ENCODE measurements around the gene RARRES2. TPM values are rescaled to one million over a fixed set of nuclear protein-coding genes. Genes with fewer than 3 reads are reported as not detected.

Gene RARRES2
- total RNA-seq, 2 experiments from 2014 or later = not detected

DNA sequence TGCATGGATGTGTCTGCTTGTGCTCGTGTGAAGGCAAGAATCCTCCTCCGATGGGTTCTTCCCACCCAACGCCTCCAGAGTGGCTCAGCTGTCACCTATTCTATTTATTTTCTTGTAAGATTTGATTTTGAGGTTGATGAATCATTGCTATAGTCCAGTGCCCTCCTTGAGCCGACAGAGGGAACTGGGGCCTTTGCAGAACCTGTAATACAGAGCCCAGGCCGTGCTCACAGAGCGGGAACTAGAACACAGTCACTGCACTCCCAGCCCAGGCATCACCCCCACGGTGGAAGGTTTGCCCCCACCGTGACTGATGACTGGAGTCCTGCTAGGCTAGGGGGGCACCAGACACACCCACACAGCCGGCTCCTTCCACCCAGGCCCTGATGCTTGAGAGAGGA lies 2.0 kb downstream of the RARRES2 start:
- peaks cover 33% of the 10 kb centered on the region for H3K27me3 Mint-ChIP-seq
- H3K36me3 Mint-ChIP-seq (ENCODE audit: low read depth) = peaks cover 11% of the 10 kb centered on the region
- H3K36me3 ChIP-seq (ENCODE audit: insufficient read depth, low read length) = peaks cover 5% of the 10 kb centered on the region
- no peak overlapping the region for H3K27ac Mint-ChIP-seq
- peaks cover 6% of the 10 kb centered on the region for H3K4me1 ChIP-seq (ENCODE audit: insufficient read depth, low read length)
- ChIA-PET POLR2A (no interaction called here), CTCF (no interaction called here)
- no peak for ATAC-seq (ENCODE audit: poor library complexity)
- no peaks in the 10 kb centered on the region for H3K9me3 Mint-ChIP-seq
- no peak overlapping the region for H3K27ac ChIP-seq (ENCODE audit: low read depth in 1 of 2, low read length in 2 of 2)
- intact Hi-C loops (cut with DNase I, micrococcal nuclease) = no loop called here
- H3K27me3 ChIP-seq (ENCODE audit: control insufficient read depth in 1 of 2, insufficient read depth in 2 of 2, low read length in 2 of 2) = peaks cover 23 to 24% of the 10 kb centered on the region in 2 experiments
- no peaks in the 10 kb centered on the region for H3K4me1 Mint-ChIP-seq (ENCODE audit: low read depth)
- peaks cover under 1 to 7% of the 10 kb centered on the region in 2 experiments for H3K9me3 ChIP-seq (ENCODE audit: control insufficient read depth in 1 of 2, insufficient read depth in 1 of 2, low read length in 2 of 2)
- H3K4me3 Mint-ChIP-seq = no peak overlapping the region
- TF ChIP-seq, protein P1, sequence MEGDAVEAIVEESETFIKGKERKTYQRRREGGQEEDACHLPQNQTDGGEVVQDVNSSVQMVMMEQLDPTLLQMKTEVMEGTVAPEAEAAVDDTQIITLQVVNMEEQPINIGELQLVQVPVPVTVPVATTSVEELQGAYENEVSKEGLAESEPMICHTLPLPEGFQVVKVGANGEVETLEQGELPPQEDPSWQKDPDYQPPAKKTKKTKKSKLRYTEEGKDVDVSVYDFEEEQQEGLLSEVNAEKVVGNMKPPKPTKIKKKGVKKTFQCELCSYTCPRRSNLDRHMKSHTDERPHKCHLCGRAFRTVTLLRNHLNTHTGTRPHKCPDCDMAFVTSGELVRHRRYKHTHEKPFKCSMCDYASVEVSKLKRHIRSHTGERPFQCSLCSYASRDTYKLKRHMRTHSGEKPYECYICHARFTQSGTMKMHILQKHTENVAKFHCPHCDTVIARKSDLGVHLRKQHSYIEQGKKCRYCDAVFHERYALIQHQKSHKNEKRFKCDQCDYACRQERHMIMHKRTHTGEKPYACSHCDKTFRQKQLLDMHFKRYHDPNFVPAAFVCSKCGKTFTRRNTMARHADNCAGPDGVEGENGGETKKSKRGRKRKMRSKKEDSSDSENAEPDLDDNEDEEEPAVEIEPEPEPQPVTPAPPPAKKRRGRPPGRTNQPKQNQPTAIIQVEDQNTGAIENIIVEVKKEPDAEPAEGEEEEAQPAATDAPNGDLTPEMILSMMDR (IDR thresholded peaks at IDR 0.05) = no peak
- H3K4me3 ChIP-seq (ENCODE audit: low read length) = no peak overlapping the region
- no peak for DNase-seq

DNA sequence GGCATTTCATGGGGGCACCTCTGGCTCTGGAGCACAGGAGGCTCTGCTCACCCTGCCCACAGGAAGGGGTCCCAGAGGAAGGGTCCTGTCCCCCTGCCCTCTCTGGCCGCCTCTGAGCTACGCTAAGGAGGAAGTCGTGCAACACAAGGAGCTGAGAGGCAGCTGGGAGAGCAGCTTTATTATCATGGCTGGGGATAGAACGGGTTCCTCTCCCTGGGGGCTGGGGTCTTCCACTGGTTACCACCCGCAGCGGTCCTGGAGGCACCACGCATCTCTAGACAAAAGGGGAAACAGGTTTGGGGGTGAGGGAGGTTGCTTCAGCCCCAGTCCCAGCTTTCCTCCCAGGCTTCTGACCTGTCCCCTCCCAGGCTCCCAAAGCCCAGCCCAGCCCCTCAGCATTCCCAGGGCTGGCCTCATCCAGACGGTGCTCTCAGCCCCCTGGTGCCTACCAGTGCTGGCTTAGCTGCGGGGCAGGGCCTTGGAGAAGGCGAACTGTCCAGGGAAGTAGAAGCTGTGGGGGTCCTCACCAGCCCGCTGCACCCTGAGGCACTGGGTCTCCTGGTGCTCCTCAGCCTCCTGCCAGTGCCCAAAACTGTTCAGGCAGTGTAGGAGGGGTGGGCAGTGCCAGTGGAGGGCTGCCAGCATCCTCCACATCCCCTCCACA lies 3.1 kb downstream of the RARRES2 start:
- DNase-seq (no peak), ATAC-seq (ENCODE audit: poor library complexity) (no peak)
- no peaks in the 10 kb centered on the region for H3K9me3 Mint-ChIP-seq
- no peak overlapping the region for H3K4me3 Mint-ChIP-seq
- H3K27ac Mint-ChIP-seq = no peak overlapping the region
- H3K27me3 Mint-ChIP-seq = peaks cover 25% of the 10 kb centered on the region
- Histone ChIP-seq H3K36me3 (ENCODE audit: insufficient read depth, low read length) (peaks cover 5% of the 10 kb centered on the region), H3K4me1 (ENCODE audit: insufficient read depth, low read length) (peaks cover 6% of the 10 kb centered on the region), H3K4me3 (ENCODE audit: low read length) (no peak overlapping the region), H3K27me3 (ENCODE audit: control insufficient read depth in 1 of 2, insufficient read depth in 2 of 2, low read length in 2 of 2) (peaks cover 18 to 24% of the 10 kb centered on the region in 2 experiments), H3K9me3 (ENCODE audit: control insufficient read depth in 1 of 2, insufficient read depth in 1 of 2, low read length in 2 of 2) (no peaks in the 10 kb centered on the region), H3K27ac (ENCODE audit: low read depth in 1 of 2, low read length in 2 of 2) (no peak overlapping the region)
- intact Hi-C loops (cut with DNase I, micrococcal nuclease) = no loop called here
- CTCF ChIA-PET = no interaction called here
- TF ChIP-seq, protein P1 (IDR thresholded peaks at IDR 0.05) = no peak
- peaks cover 6% of the 10 kb centered on the region for H3K36me3 Mint-ChIP-seq (ENCODE audit: low read depth)
- POLR2A ChIA-PET = no interaction called here
- H3K4me1 Mint-ChIP-seq (ENCODE audit: low read depth) = no peaks in the 10 kb centered on the region

DNA sequence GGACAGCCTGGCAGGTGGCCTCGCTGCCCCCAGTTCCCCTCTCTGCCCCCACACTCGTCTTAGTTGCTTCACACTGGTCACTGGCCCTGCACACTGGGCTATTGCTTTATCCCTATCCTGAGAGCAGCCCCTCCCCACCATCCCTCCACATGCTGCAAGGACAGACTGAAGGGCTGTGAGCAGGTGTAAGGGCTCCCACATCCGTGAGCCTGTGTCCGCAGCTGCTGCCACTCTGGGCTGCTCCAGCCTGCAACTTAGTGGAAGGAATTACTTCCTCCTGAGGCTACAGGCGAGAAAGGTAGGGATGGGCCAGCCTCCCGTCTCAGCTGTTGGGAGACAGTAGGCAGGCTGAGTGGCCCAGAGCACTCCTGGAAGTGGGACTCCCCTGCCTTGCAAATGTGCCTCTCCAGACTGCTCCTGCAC lies 3.8 kb downstream of the RARRES2 start:
- no peaks in the 10 kb centered on the region for H3K9me3 ChIP-seq (ENCODE audit: control insufficient read depth in 1 of 2, insufficient read depth in 1 of 2, low read length in 2 of 2)
- Mint-ChIP-seq H3K27me3 (peaks cover 19% of the 10 kb centered on the region), H3K4me1 (ENCODE audit: low read depth) (no peaks in the 10 kb centered on the region), H3K36me3 (ENCODE audit: low read depth) (peaks cover 5% of the 10 kb centered on the region), H3K9me3 (no peaks in the 10 kb centered on the region), H3K27ac (no peak overlapping the region), H3K4me3 (no peak overlapping the region)
- H3K27me3 ChIP-seq (ENCODE audit: control insufficient read depth in 1 of 2, insufficient read depth in 2 of 2, low read length in 2 of 2) = peaks cover 18 to 24% of the 10 kb centered on the region in 2 experiments
- no peak overlapping the region for H3K27ac ChIP-seq (ENCODE audit: low read depth in 1 of 2, low read length in 2 of 2)
- ATAC-seq (ENCODE audit: poor library complexity) (no peak), DNase-seq (no peak)
- TF ChIP-seq, protein P1 (IDR thresholded peaks at IDR 0.05) = no peak
- H3K4me1 ChIP-seq (ENCODE audit: insufficient read depth, low read length) = peaks cover 6% of the 10 kb centered on the region
- peaks cover 5% of the 10 kb centered on the region for H3K36me3 ChIP-seq (ENCODE audit: insufficient read depth, low read length)
- H3K4me3 ChIP-seq (ENCODE audit: low read length) = no peak overlapping the region
- intact Hi-C loops (cut with DNase I, micrococcal nuclease) = no loop called here
- ChIA-PET POLR2A (no interaction called here), CTCF (no interaction called here)
